ENCODE data around the gene FAM83G.

Gene FAM83G

DNA sequence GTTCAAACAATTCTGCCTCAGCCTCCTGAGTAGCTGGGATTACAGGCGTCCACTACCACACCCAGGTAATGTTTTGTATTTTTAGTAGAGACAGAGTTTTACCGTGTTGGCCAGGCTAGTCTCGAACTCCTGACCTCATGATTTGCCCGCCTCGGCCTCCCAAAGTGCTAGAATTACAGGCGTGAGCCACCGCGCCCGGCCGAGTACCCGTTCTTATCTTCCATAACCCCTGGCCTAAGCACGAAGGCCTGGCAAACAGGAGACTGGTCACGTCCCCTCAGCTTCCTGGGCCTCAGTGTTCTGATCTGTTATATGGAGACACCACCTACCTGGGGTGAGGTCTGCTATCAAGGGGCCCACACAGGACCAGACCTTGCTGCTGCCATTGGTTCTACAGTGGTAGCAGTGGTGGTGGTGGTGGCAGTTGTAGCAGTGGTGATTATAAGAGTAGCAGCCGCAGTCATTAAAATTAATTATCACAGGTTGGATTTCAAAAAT lies 51.3 kb downstream of the FAM83G start:
- Histone ChIP-seq H3K9me3 (no peaks in the 10 kb centered on the region), H3K4me2 (no peak overlapping the region), H4K20me1 (no peaks in the 10 kb centered on the region), H3K9ac (no peak overlapping the region), H3K4me1 (peaks cover 8% of the 10 kb centered on the region), H3K4me3 (no peak overlapping the region), H3K27ac (no peak overlapping the region), H3K27me3 (no peaks in the 10 kb centered on the region), H3K36me3 (no peaks in the 10 kb centered on the region)
- no peak for TF ChIP-seq Cebpa-rat (IDR thresholded peaks at IDR 0.05)

DNA sequence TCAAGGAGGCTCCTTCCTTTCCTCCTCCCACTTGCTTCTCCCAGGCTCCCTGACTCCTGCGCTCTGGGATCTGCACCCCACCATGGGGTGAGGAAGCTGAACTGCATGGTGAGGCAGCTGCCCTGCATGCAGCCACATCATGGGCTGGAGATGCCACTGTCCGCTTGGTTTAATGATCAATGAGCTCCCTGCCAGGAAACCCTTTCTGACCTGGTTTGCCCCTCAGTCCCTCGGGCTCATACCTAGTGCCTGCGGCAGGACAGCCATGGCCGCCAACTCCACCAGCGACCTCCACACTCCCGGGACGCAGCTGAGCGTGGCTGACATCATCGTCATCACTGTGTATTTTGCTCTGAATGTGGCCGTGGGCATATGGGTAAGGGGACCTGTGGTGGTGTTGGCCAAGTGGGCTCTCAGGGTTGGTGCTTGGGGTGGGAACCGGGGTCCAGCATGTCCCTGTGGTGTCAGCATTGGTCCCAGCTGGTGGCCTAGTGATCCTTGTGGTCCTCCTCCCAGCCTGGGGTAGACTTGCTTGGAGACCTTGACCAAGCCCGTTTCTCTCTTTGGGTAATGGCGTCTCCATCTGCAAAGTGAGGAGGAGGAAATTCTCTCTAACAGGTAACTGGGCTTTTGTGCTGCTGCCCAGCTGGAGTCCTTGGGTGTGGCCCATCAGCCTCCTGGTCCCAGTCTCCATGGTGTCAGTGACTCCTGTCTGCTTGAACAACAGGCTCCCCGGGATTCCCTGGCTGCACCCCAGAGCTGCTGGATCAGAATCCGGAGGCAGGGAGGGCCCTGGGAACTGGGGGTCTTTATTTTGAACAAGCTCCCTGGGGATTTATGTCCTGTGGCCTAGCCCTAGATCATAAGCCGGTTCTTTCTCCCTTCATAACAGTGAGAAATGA lies 52.4 kb downstream of the FAM83G start, which contains the start of gene SLC5A10:
SLC5A10 (plus strand) TSS at position 225 of the 902 bp plus-strand sequence; CDS start at position 266, 41 bp downstream.
- no peak within 1 kb of the TSS for H3K4me3 ChIP-seq
- peaks cover 8% of the 10 kb centered on the region for H3K4me1 ChIP-seq
- H3K4me2 ChIP-seq: no peak within 1 kb of the TSS
- H3K27me3 ChIP-seq: no peaks in the 10 kb centered on the region
- H3K9ac ChIP-seq: no peak within 1 kb of the TSS
- H3K27ac ChIP-seq: no peak within 1 kb of the TSS
- TF ChIP-seq Cebpa-rat (IDR thresholded peaks at IDR 0.05): no peak
- H3K9me3 ChIP-seq: no peaks in the 10 kb centered on the region
- no peaks in the 10 kb centered on the region for H3K36me3 ChIP-seq
- H4K20me1 ChIP-seq: no peaks in the 10 kb centered on the region

DNA sequence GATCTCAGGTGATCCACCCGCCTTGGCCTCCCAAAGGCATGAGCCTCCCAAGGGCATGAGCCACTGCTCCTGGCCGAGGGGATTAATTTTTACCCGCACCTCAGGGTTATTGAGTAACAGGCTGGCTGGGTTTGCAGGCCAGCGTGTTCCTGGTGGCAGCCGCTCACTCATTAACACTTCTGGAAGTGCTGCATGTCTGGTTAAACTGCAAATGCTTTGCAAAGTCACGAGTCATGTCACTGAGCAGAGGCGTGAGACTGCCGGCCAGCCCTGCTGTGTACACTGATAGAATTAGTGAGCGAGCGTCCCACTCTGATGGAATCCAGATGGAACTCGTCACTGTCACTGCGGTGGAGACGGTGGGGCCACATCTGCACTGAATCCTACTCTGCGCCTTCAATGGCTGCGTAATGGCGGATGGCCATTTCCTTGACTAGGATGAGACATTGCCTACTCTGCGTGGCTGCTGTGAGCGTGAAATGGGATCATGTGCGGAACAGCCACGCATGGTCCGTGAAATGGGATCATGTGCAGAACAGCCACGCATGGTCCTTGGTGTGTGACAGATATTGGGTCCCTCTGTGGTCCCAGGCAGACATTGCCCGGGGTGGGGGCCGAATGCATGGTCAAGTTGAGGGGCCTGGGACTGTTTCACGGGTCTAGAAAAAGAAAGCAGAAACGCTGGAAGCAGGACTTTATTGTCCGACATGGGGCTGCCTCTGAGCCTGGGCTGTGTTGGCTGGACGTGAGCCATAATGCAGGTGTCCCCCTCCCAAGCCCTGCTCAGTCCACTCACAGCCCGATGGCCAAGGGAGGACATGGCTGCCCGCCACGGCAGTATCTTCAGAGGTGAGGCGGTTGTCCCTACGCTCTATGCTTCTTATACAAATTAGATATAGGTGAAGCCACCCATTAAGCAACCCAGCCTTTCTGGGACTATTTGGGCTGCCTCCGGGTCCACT lies 53.3 kb downstream of the FAM83G start:
- H3K27ac ChIP-seq: no peak overlapping the region
- no peak for TF ChIP-seq Cebpa-rat (IDR thresholded peaks at IDR 0.05)
- no peak overlapping the region for H3K4me2 ChIP-seq

DNA sequence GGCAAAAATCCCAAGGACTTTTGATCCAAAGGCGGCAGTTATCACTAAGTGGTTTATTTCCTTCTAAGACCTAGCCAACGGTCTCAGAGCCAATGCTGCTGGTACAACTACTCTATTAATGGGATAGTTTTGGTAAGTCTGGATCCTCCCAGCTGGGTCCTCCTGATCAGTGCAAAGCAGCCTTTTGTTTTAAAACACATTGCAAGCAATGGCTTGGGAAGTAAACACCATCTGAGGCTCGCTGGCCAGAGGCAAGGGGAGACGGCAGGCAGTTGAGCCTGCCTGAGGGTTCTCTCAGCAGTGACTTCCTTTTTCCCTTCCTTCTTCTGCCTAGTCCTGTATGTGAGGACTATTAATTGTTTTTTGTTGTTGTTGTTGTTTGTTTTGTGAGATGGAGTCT lies 54.2 kb downstream of the FAM83G start:
- H3K9ac ChIP-seq: no peak overlapping the region
- H3K4me2 ChIP-seq: no peak overlapping the region
- H3K4me3 ChIP-seq: no peak overlapping the region
- H3K4me1 ChIP-seq: peaks cover 3% of the 10 kb centered on the region
- no peak for TF ChIP-seq Cebpa-rat (IDR thresholded peaks at IDR 0.05)
- no peak overlapping the region for H3K27ac ChIP-seq
- no peaks in the 10 kb centered on the region for H3K27me3 ChIP-seq
- H3K36me3 ChIP-seq: no peaks in the 10 kb centered on the region
- no peaks in the 10 kb centered on the region for H4K20me1 ChIP-seq
- H3K9me3 ChIP-seq: no peaks in the 10 kb centered on the region

More for the DNA sequence above, 53.3 kb downstream of the FAM83G start:
- Histone ChIP-seq H3K4me1 (peaks cover 8% of the 10 kb centered on the region), H3K9ac (no peak overlapping the region), H3K9me3 (no peaks in the 10 kb centered on the region), H3K27me3 (no peaks in the 10 kb centered on the region), H4K20me1 (no peaks in the 10 kb centered on the region), H3K36me3 (no peaks in the 10 kb centered on the region), H3K4me3 (no peak overlapping the region)

DNA sequence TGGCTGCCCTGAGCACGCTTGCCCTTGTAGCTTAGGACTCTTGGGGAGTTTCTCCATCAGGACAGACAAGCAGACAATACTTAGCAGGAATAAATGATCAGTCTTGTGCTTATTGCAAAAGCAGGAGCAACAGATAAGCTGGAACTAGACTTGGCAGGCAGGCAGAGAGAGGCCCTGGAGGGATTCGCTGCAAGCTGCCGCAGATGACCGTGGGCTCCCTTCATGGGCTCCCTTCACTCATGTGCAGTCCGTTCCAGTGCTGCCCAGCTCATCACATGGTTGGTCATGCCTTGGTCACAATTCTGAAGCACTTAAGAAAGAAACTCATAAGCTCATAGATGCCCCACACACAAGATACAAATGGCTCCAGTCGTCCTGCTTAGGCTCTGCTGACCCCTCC lies 55.0 kb downstream of the FAM83G start:
- Histone ChIP-seq H3K4me2 (no peak overlapping the region), H3K36me3 (no peaks in the 10 kb centered on the region), H3K4me3 (no peak overlapping the region), H3K27me3 (no peaks in the 10 kb centered on the region), H3K9ac (no peak overlapping the region), H4K20me1 (no peaks in the 10 kb centered on the region), H3K27ac (no peak overlapping the region), H3K4me1 (peaks cover 8% of the 10 kb centered on the region), H3K9me3 (no peaks in the 10 kb centered on the region)
- TF ChIP-seq Cebpa-rat (IDR thresholded peaks at IDR 0.05): no peak

DNA sequence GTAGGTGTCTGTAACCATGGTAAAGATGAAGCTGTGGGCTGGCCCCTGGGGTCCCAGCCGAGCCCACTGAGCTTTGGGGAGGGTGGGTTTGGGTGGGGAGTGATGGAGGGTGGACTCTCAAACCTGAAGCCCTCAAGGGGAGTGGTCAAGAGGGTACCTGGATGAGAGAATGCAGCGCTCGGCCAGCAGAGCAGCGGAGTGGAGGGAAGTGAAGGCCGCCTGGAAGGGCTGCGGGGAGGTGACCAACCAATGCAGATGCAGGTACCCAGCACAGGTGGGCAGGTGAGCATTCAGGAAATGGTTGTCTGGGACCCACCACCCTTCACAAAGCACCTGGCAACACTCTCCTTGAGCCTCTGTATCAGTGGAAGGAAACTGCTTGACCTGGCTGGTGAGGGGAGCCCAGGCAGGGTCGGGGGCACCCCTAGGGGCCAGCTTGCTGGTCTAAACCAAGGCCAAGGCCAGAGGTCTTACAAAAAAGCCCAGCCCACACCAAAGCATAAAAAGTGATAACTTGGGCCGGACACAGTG lies 56.0 kb downstream of the FAM83G start:
- H3K4me3 ChIP-seq: no peak overlapping the region
- H3K4me2 ChIP-seq: no peak overlapping the region
- H3K27me3 ChIP-seq: no peaks in the 10 kb centered on the region
- no peaks in the 10 kb centered on the region for H3K36me3 ChIP-seq
- no peaks in the 10 kb centered on the region for H4K20me1 ChIP-seq
- no peaks in the 10 kb centered on the region for H3K9me3 ChIP-seq
- H3K4me1 ChIP-seq: peaks cover 11% of the 10 kb centered on the region
- H3K27ac ChIP-seq: no peak overlapping the region
- H3K9ac ChIP-seq: no peak overlapping the region
- no peak for TF ChIP-seq Cebpa-rat (IDR thresholded peaks at IDR 0.05)

DNA sequence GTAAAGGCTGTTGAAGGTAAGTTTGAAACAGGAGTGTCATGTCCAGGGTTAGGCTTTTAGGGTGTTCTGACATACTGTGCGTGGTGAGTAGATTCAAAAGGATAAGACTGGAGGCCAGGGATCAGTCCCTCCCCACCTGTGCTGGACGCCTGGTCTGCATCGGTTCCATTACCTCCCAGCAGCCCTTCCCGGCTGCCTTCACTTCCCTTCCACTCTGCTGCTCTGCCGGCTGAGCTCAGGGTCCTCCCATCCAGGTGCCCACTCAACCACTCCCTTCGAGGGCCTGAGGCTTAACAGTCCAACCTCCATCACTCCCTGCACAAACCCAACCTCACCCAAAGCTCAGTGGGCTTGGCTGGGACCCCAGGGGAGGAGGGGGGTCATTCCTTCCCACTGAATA lies 56.7 kb downstream of the FAM83G start:
- no peaks in the 10 kb centered on the region for H3K27me3 ChIP-seq
- no peak overlapping the region for H3K9ac ChIP-seq
- H3K36me3 ChIP-seq: no peaks in the 10 kb centered on the region
- no peak overlapping the region for H3K4me2 ChIP-seq
- no peak overlapping the region for H3K4me3 ChIP-seq
- peaks cover 11% of the 10 kb centered on the region for H3K4me1 ChIP-seq
- H3K9me3 ChIP-seq: no peaks in the 10 kb centered on the region
- no peak overlapping the region for H3K27ac ChIP-seq
- no peaks in the 10 kb centered on the region for H4K20me1 ChIP-seq
- no peak for TF ChIP-seq Cebpa-rat (IDR thresholded peaks at IDR 0.05)

DNA sequence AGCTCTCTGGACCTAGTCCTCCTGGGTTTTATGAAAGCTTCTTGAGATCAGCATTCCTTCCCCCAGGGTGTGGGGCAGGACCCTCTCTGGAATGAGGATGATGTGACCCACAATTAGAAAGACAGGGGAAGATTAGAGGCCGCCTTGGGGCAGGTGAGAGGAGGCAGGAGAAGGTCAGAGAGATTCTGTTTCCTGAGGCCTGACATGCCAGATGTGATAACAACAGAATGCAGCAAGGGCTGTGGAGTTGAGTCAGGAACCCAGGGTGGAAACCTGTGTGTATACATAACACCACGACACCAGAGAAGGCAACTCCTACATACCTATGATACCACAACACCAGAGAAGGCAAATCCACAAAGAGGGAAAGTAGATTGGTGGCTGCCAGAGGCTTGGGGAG lies 58.0 kb downstream of the FAM83G start:
- Histone ChIP-seq H3K4me1 (peaks cover 11% of the 10 kb centered on the region), H3K4me2 (no peak overlapping the region), H3K4me3 (no peak overlapping the region), H3K27me3 (no peaks in the 10 kb centered on the region), H3K36me3 (no peaks in the 10 kb centered on the region), H3K9me3 (no peaks in the 10 kb centered on the region), H4K20me1 (no peaks in the 10 kb centered on the region), H3K9ac (no peak overlapping the region), H3K27ac (no peak overlapping the region)
- no peak for TF ChIP-seq Cebpa-rat (IDR thresholded peaks at IDR 0.05)

DNA sequence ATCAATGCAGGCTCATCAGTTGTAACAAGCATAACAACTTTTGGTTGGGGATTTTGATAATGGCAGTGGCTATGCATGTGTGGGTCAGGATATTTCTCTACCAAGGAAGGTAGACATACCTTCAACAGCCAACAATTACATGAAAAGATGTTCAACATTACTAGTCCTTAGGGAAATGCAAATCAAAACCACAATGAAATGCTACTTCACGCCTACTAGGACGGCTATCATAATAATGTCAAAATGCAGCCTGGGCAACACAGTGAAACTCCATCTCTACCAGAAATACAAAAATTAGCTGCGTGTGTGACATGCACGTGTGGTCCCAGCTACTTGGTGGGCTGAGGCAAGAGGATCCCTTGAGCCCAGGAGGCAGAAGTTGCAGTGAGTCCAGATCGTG lies 59.9 kb downstream of the FAM83G start:
- no peaks in the 10 kb centered on the region for H3K36me3 ChIP-seq
- H3K4me3 ChIP-seq: no peak overlapping the region
- no peaks in the 10 kb centered on the region for H3K27me3 ChIP-seq
- peak overlapping the region; percentile 52 for H3K4me2 ChIP-seq
- H3K9ac ChIP-seq: no peak overlapping the region
- H3K9me3 ChIP-seq: no peaks in the 10 kb centered on the region
- no peak overlapping the region for H3K27ac ChIP-seq
- H4K20me1 ChIP-seq: no peaks in the 10 kb centered on the region
- no peak for TF ChIP-seq Cebpa-rat (IDR thresholded peaks at IDR 0.05)
- H3K4me1 ChIP-seq: peaks cover 11% of the 10 kb centered on the region

Data from BLaER1 (cell line).